ENCODE measurements around the gene XPC. TPM values are rescaled to one million over a fixed set of nuclear protein-coding genes. Genes with fewer than 3 reads are reported as not detected.

Gene XPC
- polyA plus RNA-seq, 3 donors, result 13.4 to 22.0 (median 15.5) TPM

- H3K27ac Mint-ChIP-seq, result peak overlapping the region in 2 of 7 donors; percentile 19 to 61
- H3K27me3 Mint-ChIP-seq (ENCODE audit: low read depth in 3 of 3), result peaks cover 0 to 2% (median 2%) of the 10 kb centered on the region in 3 donors
- Histone ChIP-seq H3K4me1 (ENCODE audit: control insufficient read depth in 1 of 2, insufficient read depth in 2 of 2, low read length in 2 of 2) (no peaks in the 10 kb centered on the region), H3K4me2 (replicated peaks; ENCODE audit: extremely low read depth, low read length, poor library complexity, severe bottlenecking) (no peak overlapping the region), H3K79me2 (ENCODE audit: insufficient read depth, low read length) (peaks cover 13% of the 10 kb centered on the region), H4K20me1 (ENCODE audit: insufficient read depth, low read length) (peaks cover 21% of the 10 kb centered on the region), H3K4me3 (replicated peaks in 1 of 3; ENCODE audit: low read depth in 2 of 3, low read length in 3 of 3) (no peak overlapping the region), H3K27me3 (ENCODE audit: control insufficient read depth in 2 of 2, insufficient read depth in 2 of 2, low read length in 2 of 2) (no peaks in the 10 kb centered on the region), H3K36me3 (replicated peaks in 1 of 2; ENCODE audit: control insufficient read depth in 1 of 2, insufficient read depth in 2 of 2, low read length in 2 of 2) (peaks cover 79 to 99% of the 10 kb centered on the region in 2 donors), H3K9ac (ENCODE audit: insufficient read depth, low read length, poor library complexity, severe bottlenecking) (no peak overlapping the region), H3K27ac (ENCODE audit: low read depth in 1 of 2, low read length in 2 of 2) (no peak overlapping the region), H2AFZ (ENCODE audit: insufficient read depth, low read depth, low read length, poor library complexity, severe bottlenecking) (no peak overlapping the region), H3K9me3 (replicated peaks in 1 of 2; ENCODE audit: control insufficient read depth in 1 of 2, insufficient read depth in 1 of 2, low read length in 2 of 2) (no peaks in the 10 kb centered on the region)
- H3K4me3 Mint-ChIP-seq, result no peak overlapping the region
- intact Hi-C loops (cut with micrococcal nuclease), result no loop called here
- peaks cover 85 to 87% of the 10 kb centered on the region in 2 donors for H3K36me3 Mint-ChIP-seq
- no peak for DNase-seq
- H3K4me1 Mint-ChIP-seq, result peaks cover 7% of the 10 kb centered on the region
- WGBS (ENCODE audit: insufficient coverage), result 100% methylated on average over 3 of the region's 6 CpGs
- TF ChIP-seq, protein P1, sequence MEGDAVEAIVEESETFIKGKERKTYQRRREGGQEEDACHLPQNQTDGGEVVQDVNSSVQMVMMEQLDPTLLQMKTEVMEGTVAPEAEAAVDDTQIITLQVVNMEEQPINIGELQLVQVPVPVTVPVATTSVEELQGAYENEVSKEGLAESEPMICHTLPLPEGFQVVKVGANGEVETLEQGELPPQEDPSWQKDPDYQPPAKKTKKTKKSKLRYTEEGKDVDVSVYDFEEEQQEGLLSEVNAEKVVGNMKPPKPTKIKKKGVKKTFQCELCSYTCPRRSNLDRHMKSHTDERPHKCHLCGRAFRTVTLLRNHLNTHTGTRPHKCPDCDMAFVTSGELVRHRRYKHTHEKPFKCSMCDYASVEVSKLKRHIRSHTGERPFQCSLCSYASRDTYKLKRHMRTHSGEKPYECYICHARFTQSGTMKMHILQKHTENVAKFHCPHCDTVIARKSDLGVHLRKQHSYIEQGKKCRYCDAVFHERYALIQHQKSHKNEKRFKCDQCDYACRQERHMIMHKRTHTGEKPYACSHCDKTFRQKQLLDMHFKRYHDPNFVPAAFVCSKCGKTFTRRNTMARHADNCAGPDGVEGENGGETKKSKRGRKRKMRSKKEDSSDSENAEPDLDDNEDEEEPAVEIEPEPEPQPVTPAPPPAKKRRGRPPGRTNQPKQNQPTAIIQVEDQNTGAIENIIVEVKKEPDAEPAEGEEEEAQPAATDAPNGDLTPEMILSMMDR (IDR thresholded peaks at IDR 0.05), result no peak
- H3K9me3 Mint-ChIP-seq, result no peaks in the 10 kb centered on the region
These were observed 45.7 kb downstream of the XPC start for GRCh38 chr3:14132689-14133088.

DNA sequence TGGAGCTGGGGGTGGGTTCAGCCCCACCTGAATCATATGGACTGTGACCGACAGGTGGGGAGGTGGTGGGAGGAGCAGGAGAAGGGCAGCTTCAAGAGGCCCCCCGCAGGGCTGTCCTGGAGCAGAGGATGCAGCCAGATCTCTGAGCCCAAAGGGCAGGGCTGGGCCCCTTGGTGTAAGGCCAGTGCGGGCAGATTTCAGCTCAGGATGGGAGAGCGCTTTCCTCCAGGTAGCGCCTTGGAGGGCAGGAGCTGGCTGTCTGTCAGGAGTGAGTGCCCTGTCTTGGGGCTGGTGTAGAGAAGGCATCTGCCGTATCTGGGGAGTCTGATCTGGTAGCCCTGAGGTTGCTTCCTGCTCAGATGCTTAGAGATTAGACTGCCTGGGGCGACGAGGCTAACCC, 46.3 kb downstream of the XPC start:
- TF ChIP-seq, protein P1 (IDR thresholded peaks at IDR 0.05), result no peak
- no peaks in the 10 kb centered on the region for H3K9me3 ChIP-seq (replicated peaks in 1 of 2; ENCODE audit: control insufficient read depth in 1 of 2, insufficient read depth in 1 of 2, low read length in 2 of 2)
- 91% methylated on average over 8 of the region's 8 CpGs for WGBS (ENCODE audit: insufficient coverage)
- Mint-ChIP-seq H3K4me1 (peaks cover 12% of the 10 kb centered on the region), H3K4me3 (no peak overlapping the region), H3K9me3 (no peaks in the 10 kb centered on the region), H3K27ac (peak overlapping the region in 1 of 7 donors; percentile 61), H3K36me3 (peaks cover 83 to 89% of the 10 kb centered on the region in 2 donors), H3K27me3 (ENCODE audit: low read depth in 3 of 3) (peaks cover under 1 to 2% (median 2%) of the 10 kb centered on the region in 3 donors)
- no peak for DNase-seq
- peaks cover 19% of the 10 kb centered on the region for H3K79me2 ChIP-seq (ENCODE audit: insufficient read depth, low read length)
- no peak overlapping the region for H3K4me2 ChIP-seq (replicated peaks; ENCODE audit: extremely low read depth, low read length, poor library complexity, severe bottlenecking)
- no peaks in the 10 kb centered on the region for H3K4me1 ChIP-seq (ENCODE audit: control insufficient read depth in 1 of 2, insufficient read depth in 2 of 2, low read length in 2 of 2)
- no peak overlapping the region for H2AFZ ChIP-seq (ENCODE audit: insufficient read depth, low read depth, low read length, poor library complexity, severe bottlenecking)
- H3K9ac ChIP-seq (ENCODE audit: insufficient read depth, low read length, poor library complexity, severe bottlenecking), result no peak overlapping the region
- peaks cover 77 to 99% of the 10 kb centered on the region in 2 donors for H3K36me3 ChIP-seq (replicated peaks in 1 of 2; ENCODE audit: control insufficient read depth in 1 of 2, insufficient read depth in 2 of 2, low read length in 2 of 2)
- no peak overlapping the region for H3K27ac ChIP-seq (ENCODE audit: low read depth in 1 of 2, low read length in 2 of 2)
- H3K4me3 ChIP-seq (replicated peaks in 1 of 3; ENCODE audit: low read depth in 2 of 3, low read length in 3 of 3), result no peak overlapping the region
- H3K27me3 ChIP-seq (ENCODE audit: control insufficient read depth in 2 of 2, insufficient read depth in 2 of 2, low read length in 2 of 2), result no peaks in the 10 kb centered on the region
- intact Hi-C loops (cut with micrococcal nuclease), result no loop called here
- H4K20me1 ChIP-seq (ENCODE audit: insufficient read depth, low read length), result peaks cover 26% of the 10 kb centered on the region

Data from CD14-positive monocyte (primary cell).